K562 (cell line): ENCODE measurements around the gene CDC42BPB. TPM values are rescaled to one million over a fixed set of nuclear protein-coding genes. Genes with fewer than 3 reads are reported as not detected.

Experiments used
- ATAC-seq: fragments of 200-7000 bp; cut with Tn5 transposase; 3 replicates; pipeline ENCODE4 v1.9.1; 2020; ENCODE audit warnings: moderate library complexity
- BruUV-seq: library from RNA; stranded (reverse); fragments of 400-500 nt; replicated peaks from 2 replicates; lab custom pipeline; 2021; lab: Mats Ljungman, UMichigan
- CTCF ChIA-PET: fragments of 300-600 bp; formaldehyde crosslinking; extraction: SDS; loops from one replicate; lab custom pipeline; 2021; ENCODE audit warnings: low intra/inter-chr PET ratio; lab: Yijun Ruan, JAX
- POLR2A ChIA-PET: fragments of 300-600, 350-650 bp; sonication (Branson Sonifier 250); formaldehyde crosslinking; extraction: SDS; loops from one replicate; lab custom pipeline; 2021; ENCODE audit warnings: antibody characterized with exemption, inconsistent platforms; lab: Yijun Ruan, JAX
- DNase-seq, 4 experiments: peaks; one replicate each; pipeline versions ENCODE4 v3.0.0 to v3.0.0-alpha.2; 2011 to 2018; ENCODE audit warnings: low spot score in 3 of 4, mixed read lengths in 3 of 4; ENCODE audit errors: extremely low read depth in 1 of 4
- FAIRE-seq: peaks from 2 replicates; lab custom pipeline; 2011; peaks lifted over from hg19 to GRCh38; lab: Jason Lieb, UNC
- H2AFZ ChIP-seq: 2 replicates; pipeline ENCODE4 v1.6.0; 2011; ENCODE audit warnings: low read depth, low read length, control low read depth, inconsistent platforms
- H3K27ac ChIP-seq: fragments of 200-600 bp; 3 replicates; pipeline ENCODE4 v1.8.0; 2011; ENCODE audit warnings: low read depth, mild to moderate bottlenecking, control low read depth, inconsistent platforms, low read length, moderate library complexity, mixed read lengths; ENCODE audit errors: extremely low read depth
- H3K27me3 ChIP-seq, 2 experiments: fragments of 300-600 bp in 1 of 2; 2 replicates in 1 of 2; 3 replicates in 1 of 2; pipeline versions ENCODE4 v1.6.0 to v1.8.0; 2011; ENCODE audit warnings: inconsistent platforms in 2 of 2, low read length in 2 of 2, mild to moderate bottlenecking in 1 of 2, mixed read lengths in 1 of 2, moderate library complexity in 1 of 2; ENCODE audit not compliant: control insufficient read depth in 2 of 2, insufficient read depth in 2 of 2
- H3K36me3 ChIP-seq: fragments of 300-600 bp; 3 replicates; pipeline ENCODE4 v1.8.0; 2011; ENCODE audit warnings: mild to moderate bottlenecking, low read length, inconsistent platforms; ENCODE audit not compliant: control insufficient read depth, insufficient read depth
- H3K4me1 ChIP-seq, 2 experiments: fragments of 200-600 bp in 1 of 2; replicated peaks in 1 of 2; 2 replicates in 1 of 2; 3 replicates in 1 of 2; pipeline versions ENCODE4 v1.5.1 to v1.8.0; 2011; ENCODE audit warnings: inconsistent platforms in 2 of 2, low read length in 2 of 2, mild to moderate bottlenecking in 1 of 2, mixed read lengths in 1 of 2, moderate library complexity in 1 of 2; ENCODE audit not compliant: control insufficient read depth in 2 of 2, insufficient read depth in 2 of 2
- H3K4me2 ChIP-seq: 2 replicates; pipeline ENCODE4 v1.6.1; 2011; ENCODE audit warnings: low read length, control low read depth, inconsistent platforms, mixed read lengths; ENCODE audit not compliant: insufficient read depth
- H3K4me3 ChIP-seq: fragments of 200-600 bp; sonication (generic), shearing (Covaris generic); 2 replicates; pipeline ENCODE4 v1.5.1; 2016; ENCODE audit warnings: control low read depth, inconsistent platforms
- H3K79me2 ChIP-seq: fragments of 200-600 bp; 3 replicates; pipeline ENCODE4 v1.8.0; 2011; ENCODE audit warnings: low read length, inconsistent platforms; ENCODE audit not compliant: control insufficient read depth, insufficient read depth
- H3K9ac ChIP-seq, 2 experiments: 2 replicates each; pipeline versions ENCODE4 v1.6.0 to v1.6.1; 2011; ENCODE audit warnings: low read depth in 2 of 2, low read length in 2 of 2, control low read depth in 1 of 2, inconsistent platforms in 1 of 2, mild to moderate bottlenecking in 1 of 2, mixed read lengths in 1 of 2; ENCODE audit not compliant: insufficient read depth in 1 of 2
- H3K9me1 ChIP-seq: one replicate; pipeline ENCODE4 v1.6.0; 2011; ENCODE audit warnings: inconsistent platforms, mild to moderate bottlenecking, low read length, moderate library complexity; ENCODE audit not compliant: control insufficient read depth, insufficient read depth
- H3K9me3 ChIP-seq: replicated peaks from 2 replicates; pipeline ENCODE4 v1.5.1; 2011; ENCODE audit warnings: low read depth, low read length, inconsistent platforms; ENCODE audit not compliant: control insufficient read depth, insufficient read depth
- H4K20me1 ChIP-seq: replicated peaks from 2 replicates; pipeline ENCODE4 v1.6.1; 2011; ENCODE audit warnings: low read length, inconsistent platforms, mixed read lengths; ENCODE audit not compliant: control insufficient read depth, insufficient read depth
- BCOR ChIP-seq: fragments of 450-650 bp; IDR thresholded peaks from 2 replicates; pipeline ENCODE4 v1.6.1; 2016
- ELK3 ChIP-seq: fragments of 450-650 bp; formaldehyde crosslinking; IDR thresholded peaks from 2 replicates; pipeline ENCODE4 v1.4.0; 2020; ENCODE audit warnings: mild to moderate bottlenecking
- HSF4 ChIP-seq: fragments of 250-450 bp; sonication (Bioruptor Pico); IDR thresholded peaks from 2 replicates; pipeline ENCODE4 v2.1.2; 2022; ENCODE audit warnings: mild to moderate bottlenecking, moderate library complexity, borderline replicate concordance
- IRF9 ChIP-seq: fragments of 450-650 bp; IDR thresholded peaks from 2 replicates; pipeline ENCODE4 v1.6.1; 2016; ENCODE audit warnings: missing biosample characterization, missing genetic modification characterization
- KLF6 ChIP-seq: fragments of 250-450 bp; sonication (Bioruptor Pico); IDR thresholded peaks from 2 replicates; pipeline ENCODE4 v1.4.0; 2020; ENCODE audit warnings: mild to moderate bottlenecking, moderate library complexity, borderline replicate concordance
- MLX ChIP-seq, 2 experiments: fragments of 450-650 bp in 1 of 2; sonication (generic) in 1 of 2; formaldehyde crosslinking; conservative IDR thresholded peaks; 2 replicates each; pipeline versions ENCODE4 v1.4.0 to v1.8.1; 2020 to 2022; ENCODE audit warnings: mild to moderate bottlenecking in 1 of 2, missing genetic modification reagents in 1 of 2
- SIX5 ChIP-seq, 2 experiments: IDR thresholded peaks; 2 replicates each; pipeline ENCODE4 v1.6.1; 2011; ENCODE audit warnings: low read length in 2 of 2, borderline replicate concordance in 1 of 2, low read depth in 1 of 2, mild to moderate bottlenecking in 1 of 2, moderate library complexity in 1 of 2; ENCODE audit not compliant: insufficient read depth in 1 of 2
- SRSF9 ChIP-seq: fragments of 200-400 bp; formaldehyde crosslinking; IDR thresholded peaks from 2 replicates; pipeline ENCODE4 v1.6.1; 2017; ENCODE audit warnings: low read depth, low read length, borderline replicate concordance
- STAT5A ChIP-seq: IDR thresholded peaks from 2 replicates; pipeline ENCODE4 v1.6.1; 2012; ENCODE audit warnings: low read length, inconsistent platforms, borderline replicate concordance
- TAL1 ChIP-seq: fragments of 450-650 bp; IDR thresholded peaks from 2 replicates; pipeline ENCODE4 v1.6.1; 2016; ENCODE audit warnings: mild to moderate bottlenecking
- ZNF121 ChIP-seq: sonication (generic); formaldehyde crosslinking; conservative IDR thresholded peaks from 2 replicates; pipeline ENCODE4 v1.8.0; 2022; ENCODE audit warnings: missing genetic modification reagents
- ZNF695 ChIP-seq: fragments of 450-650 bp; formaldehyde crosslinking; IDR thresholded peaks from 2 replicates; pipeline ENCODE4 v1.4.0; 2020; ENCODE audit warnings: mild to moderate bottlenecking, moderate library complexity
- WGBS: fragments of 100-300 bp; shearing (Covaris generic); methylation state at CpG from one replicate; pipeline ENCODE4 v1.1.6; 2016; ENCODE audit warnings: low coverage, mixed read lengths; ENCODE audit not compliant: insufficient coverage; ENCODE audit errors: missing lambda C conversion rate; 5-methylcytosine and 5-hydroxymethylcytosine counted together
- in situ Hi-C: fragments of 300-500 bp; cut with MboI; formaldehyde crosslinking; loops from 4 replicates; pipeline ENCODE4 v1.15.0; 2018; ENCODE audit warnings: inconsistent platforms, mixed read lengths
- intact Hi-C: fragments of 100-400 bp; cut with micrococcal nuclease; formaldehyde crosslinking; loops from 2 replicates; pipeline ENCODE4 v1.14.2; 2022
- polyA plus RNA-seq, 8 experiments: library from polyadenylated mRNA; depleted of rRNA in 4 of 8; stranded (reverse) in 5 of 8; unstranded in 3 of 8; fragments of >200 nt; fragmentation: Nextera tagmentation in 2 of 8; fragmentation: Illumina TruSeq in 1 of 8; extraction: Ambion mirVana in 2 of 8; extraction: Trizol in 1 of 8; gene quantifications; 2 replicates each; pipeline versions ENCODE4 v1.2.1 to v1.2.3, GENCODE V29; 2011 to 2014; ENCODE audit warnings: inconsistent platforms in 1 of 8, missing spikeins in 1 of 8
- total RNA-seq, 7 experiments: library from RNA; depleted of rRNA in 6 of 7; stranded (reverse); fragments of >200 nt in 6 of 7; fragmentation: Illumina TruSeq in 2 of 7; extraction: Trizol in 2 of 7; gene quantifications; 2 replicates each; pipeline versions ENCODE4 v1.2.1 to v1.2.3, GENCODE V29; 2011 to 2021; ENCODE audit warnings: low replicate concordance in 1 of 7

The CDC42BPB gene
- total and polyA plus RNA-seq, 9 of the 15 experiments (the other 6 are each of a cell fraction or from before 2014, with no cell fraction given): 0.07 to 24.3 (median 12.6) TPM

GRCh38 chr14:102909911-102910310, 147.4 kb downstream of the CDC42BPB start:
- Histone ChIP-seq H2AFZ (no peak overlapping the region), H3K36me3 (peaks cover 8% of the 10 kb centered on the region; the same call in 1 of the 3 replicates), H3K4me2 (no peak overlapping the region), H3K4me1 (peaks cover 0 to 21% of the 10 kb centered on the region in 2 experiments; a peak in 1 of 5 replicates), H3K4me3 (no peak overlapping the region), H3K27ac (no peak overlapping the region), H3K9ac (no peak overlapping the region; a peak in 1 of 4 replicates), H4K20me1 (no peaks in the 10 kb centered on the region), H3K9me1 (no peaks in the 10 kb centered on the region), H3K27me3 (no peaks in the 10 kb centered on the region), H3K79me2 (no peaks in the 10 kb centered on the region), H3K9me3 (no peaks in the 10 kb centered on the region)
- no TSS peak for BruUV-seq
- no peak for ATAC-seq
- in situ Hi-C loops: loop anchor here (10.0 to 25.0 kb wide), 2 partner anchors 398 to 475 kb away; partner anchors contain the start of gene ANKRD9
- intact Hi-C loops: no loop called here
- WGBS: 72% methylated on average over 6 of the region's 10 CpGs
- no peak for DNase-seq
- TF ChIP-seq ELK3 (CRISPR knock-in tag): no peak
- no peak for TF ChIP-seq ZNF121 (CRISPR knock-in tag)
- no peak for TF ChIP-seq BCOR
- TF ChIP-seq ZNF695: no peak
- TF ChIP-seq MLX (CRISPR knock-in tag; conservative IDR thresholded peaks at IDR 0.05): no peak
- TF ChIP-seq IRF9: no peak
- TF ChIP-seq KLF6 (CRISPR knock-in tag): no peak
- no peak for TF ChIP-seq SRSF9
- no peak for TF ChIP-seq SIX5 (IDR thresholded peaks at IDR 0.05; ENCODE audit: borderline replicate concordance in 1 of 2, insufficient read depth in 1 of 2, low read depth in 1 of 2, low read length in 2 of 2)
- TF ChIP-seq STAT5A: no peak
- no peak for TF ChIP-seq TAL1
- no peak for TF ChIP-seq HSF4
- CTCF ChIA-PET: no interaction called here
- no peak for FAIRE-seq
- POLR2A ChIA-PET: interaction anchor here (0.6 kb wide), 1 partner anchor 404 kb away, joined by 3 read pairs; no protein-coding TSS in a partner anchor
